IPS DF 19.7 (cell line): ENCODE data around the gene ZSCAN20.

Experiments used
- DNase-seq: peaks from one replicate; pipeline ENCODE4 v3.0.0-alpha.2; 2013; ENCODE audit warnings: low read depth, low spot score

The ZSCAN20 gene

DNA sequence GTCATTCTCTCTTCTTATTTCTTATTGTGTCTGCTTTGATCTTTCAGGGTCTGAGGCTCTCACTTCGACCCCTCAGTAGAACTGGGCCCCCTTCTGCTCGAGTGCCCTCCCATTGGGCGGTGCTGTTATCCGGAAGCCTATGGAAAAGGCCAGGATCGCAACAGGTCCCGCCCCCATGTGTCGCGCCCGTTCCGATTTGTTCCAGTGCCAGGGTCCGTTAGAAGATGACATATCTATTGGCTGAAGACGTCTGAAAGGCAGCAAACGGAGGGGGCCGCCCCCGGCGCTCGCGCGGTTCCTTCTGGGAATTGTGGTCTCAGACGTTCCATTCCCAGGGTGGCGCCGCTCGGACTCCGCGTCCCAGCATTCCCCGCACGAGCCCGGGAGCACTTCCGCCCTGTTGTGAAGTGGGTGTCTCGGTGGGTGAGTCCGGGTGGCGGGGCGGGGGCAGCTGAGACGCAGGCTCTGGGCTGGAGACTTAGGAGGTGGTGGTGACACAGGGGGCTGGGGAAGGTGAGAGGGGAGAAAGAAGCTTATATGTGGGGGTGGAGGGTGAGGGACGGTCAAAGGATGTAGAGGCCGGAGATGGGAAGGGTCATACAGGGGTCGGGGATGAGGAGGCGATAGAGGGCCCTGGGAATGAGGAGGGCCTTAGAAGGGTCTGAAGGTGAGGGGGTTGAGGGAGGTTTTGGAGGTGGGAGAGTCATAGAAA is at the start of gene ZSCAN20:
Gene ZSCAN20 (plus strand): TSS at position 377 of the 712 bp plus-strand sequence. CDS start 6,644 bp downstream, outside the sequence.
- DNase-seq = peak; percentile 95

- no peak for DNase-seq
These were observed 48.2 kb upstream of the ZSCAN20 start for GRCh38 chr1:33424205-33424604.

- no peak for DNase-seq
These were observed 47.8 kb upstream of the ZSCAN20 start for GRCh38 chr1:33424610-33425009.

GRCh38 chr1:33425900-33426299 is 46.5 kb upstream of the ZSCAN20 start:
- no peak for DNase-seq

DNA sequence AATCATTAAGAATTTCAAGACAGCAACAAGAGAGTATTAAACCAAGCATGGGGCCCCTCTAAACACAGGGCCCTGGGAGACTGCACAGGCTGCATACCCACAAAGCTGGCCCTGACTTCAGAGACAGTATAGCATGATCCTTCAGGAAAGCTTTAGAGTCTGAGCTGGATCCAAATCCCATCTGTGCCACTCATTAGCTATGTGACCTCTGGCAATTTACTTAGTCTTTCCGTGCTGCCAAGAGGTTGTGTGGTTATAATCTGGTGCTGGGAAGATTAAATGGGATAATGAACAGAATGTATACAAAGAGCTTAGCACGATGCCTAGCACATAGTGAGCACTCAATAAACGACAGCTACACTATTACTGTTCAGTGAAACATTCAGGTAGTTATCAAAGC is 45.5 kb upstream of the ZSCAN20 start:
- no peak for DNase-seq

- no peak for DNase-seq
These were observed 43.8 kb upstream of the ZSCAN20 start for GRCh38 chr1:33428661-33429060.

DNA sequence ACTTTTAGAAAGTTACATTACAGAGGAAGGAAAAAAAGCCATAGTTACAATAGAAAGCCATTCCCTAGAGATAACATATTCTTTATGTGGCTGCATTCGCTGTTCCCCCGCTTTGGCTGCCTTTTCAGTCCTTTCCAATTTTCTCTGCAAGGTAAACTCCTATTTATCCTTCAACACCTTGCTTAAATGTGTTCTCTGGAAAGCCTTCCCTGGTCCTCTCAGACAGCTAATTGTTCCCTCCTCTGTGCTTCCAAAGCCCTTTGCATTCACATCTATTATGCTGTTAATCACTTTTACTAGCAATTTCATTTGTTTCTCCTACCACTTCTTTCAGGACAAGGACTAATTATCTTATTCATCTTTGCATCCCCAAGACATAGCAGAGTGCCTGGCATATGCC is 43.1 kb upstream of the ZSCAN20 start:
- no peak for DNase-seq

DNA sequence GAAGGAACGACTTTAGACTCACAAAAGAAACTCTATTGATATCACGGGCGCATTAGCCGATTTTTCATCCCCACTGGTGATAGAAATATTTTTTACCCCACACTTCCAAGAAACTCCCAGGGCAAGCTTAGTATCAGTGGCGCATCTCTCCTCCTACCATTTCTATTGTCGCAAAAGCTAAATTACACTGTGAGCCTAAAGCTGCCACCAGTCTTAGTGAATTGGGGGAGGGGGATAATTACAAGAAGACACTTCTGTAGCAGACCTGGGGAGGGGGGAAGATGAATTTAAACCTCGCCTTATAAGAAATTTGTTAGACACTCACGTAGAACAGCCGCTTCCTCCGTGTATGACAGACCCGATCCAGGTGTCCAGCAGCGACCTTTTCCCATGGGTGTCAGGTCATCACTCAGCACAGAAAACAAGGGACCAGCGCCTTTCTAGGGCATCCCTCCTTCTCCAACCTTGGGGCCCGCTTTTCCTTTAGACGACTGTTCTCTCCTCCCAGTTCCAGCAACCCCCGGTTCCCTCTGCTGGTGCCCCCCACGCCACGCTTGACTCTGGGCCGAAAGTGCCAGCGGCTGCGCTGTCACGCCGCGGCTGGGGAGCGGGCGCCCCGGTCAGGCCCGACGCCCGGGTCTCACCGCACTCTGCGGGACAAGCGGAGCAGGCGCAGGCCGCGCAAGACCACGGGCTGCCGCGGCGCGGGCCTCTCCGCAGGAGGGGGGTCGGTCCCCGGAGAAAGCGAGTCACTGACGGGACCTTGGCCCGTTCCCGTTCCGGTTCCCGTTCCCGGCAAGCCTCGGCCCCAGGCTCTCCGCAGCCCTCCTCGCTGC is 42.4 kb upstream of the ZSCAN20 start:
- no peak for DNase-seq

DNA sequence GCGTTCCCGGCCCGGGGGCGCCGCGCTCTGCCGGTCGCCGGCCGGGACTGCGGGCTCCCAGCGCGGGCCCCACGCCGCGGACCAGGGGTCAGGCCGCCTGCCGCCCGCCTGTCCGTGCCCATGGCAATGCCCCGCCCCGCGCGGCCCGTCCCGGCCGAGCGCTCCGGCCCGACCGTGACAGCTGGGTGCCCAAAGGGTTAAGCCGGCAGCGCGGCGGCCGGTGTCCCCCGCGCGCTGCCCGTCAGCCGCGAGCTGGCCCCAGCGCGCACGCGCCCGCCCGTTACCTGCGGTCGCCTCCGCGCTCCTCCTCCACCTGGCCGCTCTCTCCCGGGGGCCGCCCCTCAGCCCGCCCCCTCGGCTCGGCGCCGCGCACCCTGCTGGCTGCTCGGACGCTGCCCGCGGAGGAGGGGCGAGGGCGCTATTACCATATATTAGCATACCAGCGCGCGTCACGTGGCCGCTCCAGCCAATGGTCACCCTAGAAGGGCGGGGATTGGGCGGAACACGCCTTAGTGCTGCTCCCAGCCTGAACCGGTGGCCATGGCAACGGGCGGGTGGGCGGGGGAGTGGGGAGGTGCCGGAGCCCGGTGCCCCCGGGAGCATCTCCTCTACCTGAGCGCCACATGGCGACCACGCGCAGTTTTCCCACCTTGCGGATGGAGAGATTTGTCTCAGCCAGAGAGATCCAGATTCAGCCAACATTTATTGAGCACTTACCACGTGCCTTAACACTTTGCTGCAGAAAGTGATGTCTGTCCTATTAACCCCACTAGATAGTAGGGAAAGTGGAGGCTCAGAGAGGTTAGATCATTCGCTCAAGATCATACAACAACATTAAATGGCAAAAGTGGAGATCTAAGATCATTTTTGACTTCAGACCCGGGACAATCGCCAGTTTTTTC is 41.5 kb upstream of the ZSCAN20 start, which contains the start of gene PHC2:
Gene PHC2 (minus strand): TSS at position 404 of the 902 bp plus-strand sequence. CDS start 55,556 bp downstream, outside the sequence.
- peak; percentile 90 for DNase-seq

- no peak for DNase-seq
These were observed 38.7 kb upstream of the ZSCAN20 start for GRCh38 chr1:33433509-33434362.

GRCh38 chr1:33434363-33434750 is 38.1 kb upstream of the ZSCAN20 start:
- DNase-seq = no peak

GRCh38 chr1:33435096-33435820 is 37.2 kb upstream of the ZSCAN20 start:
- no peak for DNase-seq

GRCh38 chr1:33436557-33437285 is 35.7 kb upstream of the ZSCAN20 start:
- no peak for DNase-seq

DNA sequence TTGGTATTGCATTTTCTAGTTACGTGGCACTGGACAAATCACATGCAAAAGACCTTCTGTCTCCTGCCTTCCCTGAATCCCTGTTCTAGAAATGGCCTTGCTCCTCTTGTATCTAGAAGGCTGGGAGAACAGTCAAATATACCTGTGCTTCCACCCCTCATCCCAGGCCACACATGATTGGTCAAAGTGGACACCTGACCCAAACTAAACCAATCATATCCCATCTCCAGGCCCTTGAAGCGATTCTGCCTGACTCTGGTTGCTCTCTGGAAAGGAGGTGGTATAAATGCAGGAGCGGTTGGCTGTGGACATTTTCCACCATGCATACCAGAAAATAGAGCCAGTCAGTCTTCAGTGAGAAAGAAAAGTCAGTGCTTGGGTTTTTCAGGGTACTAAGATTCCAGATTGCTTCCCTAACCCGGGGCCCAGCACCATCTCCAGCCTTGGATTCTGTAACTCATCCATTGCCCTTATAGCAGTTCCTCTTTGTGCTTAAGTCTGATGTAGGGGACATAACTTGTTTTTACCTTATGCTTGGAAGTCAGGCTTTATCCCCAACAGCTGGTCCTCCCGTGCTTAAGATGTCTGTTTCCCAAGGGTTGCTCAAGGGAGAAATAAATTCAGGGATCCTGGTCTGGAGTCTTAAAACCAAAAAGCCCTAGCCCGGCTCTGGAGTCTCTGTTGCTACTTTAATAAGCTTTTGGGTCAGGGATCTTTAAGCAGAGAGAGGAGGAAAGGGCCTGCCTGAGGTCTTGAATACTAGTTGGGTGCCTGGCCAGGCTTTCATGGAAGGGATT is 33.9 kb upstream of the ZSCAN20 start:
- DNase-seq = no peak

GRCh38 chr1:33439662-33440061 is 32.8 kb upstream of the ZSCAN20 start:
- no peak for DNase-seq

GRCh38 chr1:33441088-33441745 is 31.2 kb upstream of the ZSCAN20 start:
- no peak for DNase-seq

GRCh38 chr1:33442141-33442540 is 30.3 kb upstream of the ZSCAN20 start:
- no peak for DNase-seq

- DNase-seq = no peak
These were observed 29.3 kb upstream of the ZSCAN20 start for GRCh38 chr1:33443080-33443704.
